A549 treated with dexamethasone at 1 μM for 4 hours (cell line): ENCODE data around the gene ANP32A. TPM values are rescaled to one million over a fixed set of nuclear protein-coding genes. Genes with fewer than 3 reads are reported as not detected.

Experiments used
- total RNA-seq: library from RNA; stranded (reverse); fragments of 200-300 nt; extraction: Qiagen RNA extraction; gene quantifications from 5 replicates; pipeline ENCODE4 v1.2.3, GENCODE V29; 2022

ANP32A gene
- total RNA-seq, result 272 to 319 TPM (median 293 TPM) in 5 replicates

GRCh38 chr15:68820295-68821189 lies at the start of gene ANP32A:
Gene ANP32A (minus strand): TSS chr15:68820895. CDS start chr15:68820751, 144 bp downstream.

Other genes starting within 250 kb of the ANP32A start
- 2.9 to 4.0 TPM (median 3.3 TPM) in 5 replicates for gene CORO2B, start 241.9 kb downstream of the ANP32A start, total RNA-seq
- gene SPESP1, start 109.6 kb upstream of the ANP32A start, total RNA-seq, result not detected in 5 replicates
- 0.10 to 0.34 TPM (median 0.19 TPM) in 5 replicates for gene NOX5, start 193.8 kb upstream of the ANP32A start, total RNA-seq